ENCODE measurements around the gene KCNG2.

KCNG2 gene

DNA sequence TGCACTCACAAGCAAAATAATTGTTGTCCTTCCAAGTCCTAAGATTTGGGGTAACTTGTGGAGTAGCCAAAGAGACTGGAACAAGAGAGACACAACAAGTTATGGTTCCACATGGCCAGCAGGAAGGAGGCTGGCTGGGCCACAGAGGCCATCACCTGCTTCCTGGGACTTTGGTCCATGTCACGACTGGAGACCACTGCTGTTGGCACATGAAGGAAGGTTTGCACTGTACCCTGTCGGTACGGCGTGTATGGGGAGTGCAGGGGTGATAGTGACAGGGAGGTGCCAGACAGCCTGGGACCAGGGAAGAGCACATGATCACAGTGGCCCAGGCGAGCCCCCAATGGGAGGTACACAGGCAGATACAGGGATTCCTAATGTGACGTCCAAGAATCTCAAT, 138.2 kb downstream of the KCNG2 start:
- TF ChIP-seq, protein P1, sequence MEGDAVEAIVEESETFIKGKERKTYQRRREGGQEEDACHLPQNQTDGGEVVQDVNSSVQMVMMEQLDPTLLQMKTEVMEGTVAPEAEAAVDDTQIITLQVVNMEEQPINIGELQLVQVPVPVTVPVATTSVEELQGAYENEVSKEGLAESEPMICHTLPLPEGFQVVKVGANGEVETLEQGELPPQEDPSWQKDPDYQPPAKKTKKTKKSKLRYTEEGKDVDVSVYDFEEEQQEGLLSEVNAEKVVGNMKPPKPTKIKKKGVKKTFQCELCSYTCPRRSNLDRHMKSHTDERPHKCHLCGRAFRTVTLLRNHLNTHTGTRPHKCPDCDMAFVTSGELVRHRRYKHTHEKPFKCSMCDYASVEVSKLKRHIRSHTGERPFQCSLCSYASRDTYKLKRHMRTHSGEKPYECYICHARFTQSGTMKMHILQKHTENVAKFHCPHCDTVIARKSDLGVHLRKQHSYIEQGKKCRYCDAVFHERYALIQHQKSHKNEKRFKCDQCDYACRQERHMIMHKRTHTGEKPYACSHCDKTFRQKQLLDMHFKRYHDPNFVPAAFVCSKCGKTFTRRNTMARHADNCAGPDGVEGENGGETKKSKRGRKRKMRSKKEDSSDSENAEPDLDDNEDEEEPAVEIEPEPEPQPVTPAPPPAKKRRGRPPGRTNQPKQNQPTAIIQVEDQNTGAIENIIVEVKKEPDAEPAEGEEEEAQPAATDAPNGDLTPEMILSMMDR (IDR thresholded peaks at IDR 0.05): no peak
- H3K4me1 ChIP-seq (ENCODE audit: control insufficient read depth in 1 of 2, insufficient read depth in 1 of 2, low read depth in 1 of 2, low read length in 1 of 2): no peaks in the 10 kb centered on the region
- no peaks in the 10 kb centered on the region for H3K27me3 ChIP-seq
- H3K4me3 ChIP-seq (ENCODE audit: low read depth in 1 of 2, low read length in 1 of 2): no peak overlapping the region
- peaks cover 4% of the 10 kb centered on the region for H3K9me3 ChIP-seq
- H3K36me3 ChIP-seq: peaks cover 37% of the 10 kb centered on the region
- H3K27ac ChIP-seq: no peak overlapping the region

DNA sequence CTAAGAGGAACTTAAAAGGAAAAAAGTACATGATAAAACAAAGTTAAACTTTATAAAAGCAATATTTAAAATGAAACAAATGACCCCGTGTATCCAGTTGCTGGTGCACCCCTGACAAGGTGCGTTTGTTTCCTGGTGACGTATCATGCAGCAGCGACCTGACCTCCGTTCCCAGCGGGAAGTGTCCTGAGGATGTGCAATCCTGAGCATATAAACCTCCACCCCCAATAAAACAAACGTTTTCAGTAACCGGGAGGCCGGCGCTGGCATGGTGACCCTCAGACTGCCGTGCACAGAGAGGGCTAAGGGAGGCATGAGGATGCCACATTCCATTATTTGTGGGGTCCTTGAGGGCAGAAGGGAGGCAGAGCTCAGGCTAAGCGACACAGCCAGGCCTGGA, 138.9 kb downstream of the KCNG2 start:
- Histone ChIP-seq H3K27me3 (no peaks in the 10 kb centered on the region), H3K9me3 (peaks cover 3% of the 10 kb centered on the region), H3K36me3 (peaks cover 45% of the 10 kb centered on the region), H3K27ac (no peak overlapping the region), H3K4me3 (ENCODE audit: low read depth in 1 of 2, low read length in 1 of 2) (no peak overlapping the region), H3K4me1 (ENCODE audit: control insufficient read depth in 1 of 2, insufficient read depth in 1 of 2, low read depth in 1 of 2, low read length in 1 of 2) (no peaks in the 10 kb centered on the region)
- TF ChIP-seq, protein P1 (IDR thresholded peaks at IDR 0.05): no peak

DNA sequence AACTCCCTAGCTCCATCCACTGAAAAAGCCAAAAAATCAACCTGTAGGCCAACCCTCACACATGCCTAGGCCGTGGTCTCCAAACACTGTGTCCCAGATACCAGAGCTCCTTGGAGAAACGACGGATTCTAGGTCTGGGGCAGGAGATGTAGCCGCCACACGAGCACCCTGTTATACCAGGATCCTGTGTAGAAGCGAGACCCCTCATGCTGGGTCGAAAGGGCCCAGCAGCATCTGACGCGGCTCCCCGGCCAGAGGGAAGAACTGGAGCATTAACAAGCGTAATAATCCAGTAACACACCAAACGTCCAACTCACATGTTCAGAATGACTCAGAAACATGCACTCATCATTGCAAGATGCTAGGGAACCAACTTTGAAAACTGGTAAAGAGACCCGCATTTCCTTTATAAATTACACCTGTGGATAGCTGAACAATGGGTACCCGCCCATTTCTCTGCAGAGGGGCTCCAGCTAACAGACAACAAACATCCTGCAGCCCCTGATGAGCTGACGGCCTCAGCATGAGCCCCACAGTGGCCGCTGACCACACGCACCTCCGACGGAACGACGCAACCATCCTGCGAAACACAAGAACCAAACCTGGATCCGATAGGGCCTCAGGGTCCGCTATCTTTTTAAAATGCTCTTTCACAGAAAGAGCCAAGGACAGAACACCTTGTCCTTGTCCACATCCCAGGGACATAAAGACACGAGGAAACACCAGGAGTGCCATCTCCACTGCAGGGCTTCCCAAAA, 139.5 kb downstream of the KCNG2 start:
- H3K27ac ChIP-seq: no peak overlapping the region
- no peaks in the 10 kb centered on the region for H3K4me1 ChIP-seq (ENCODE audit: control insufficient read depth in 1 of 2, insufficient read depth in 1 of 2, low read depth in 1 of 2, low read length in 1 of 2)
- TF ChIP-seq, protein P1 (IDR thresholded peaks at IDR 0.05): no peak
- no peak overlapping the region for H3K4me3 ChIP-seq (ENCODE audit: low read depth in 1 of 2, low read length in 1 of 2)
- H3K9me3 ChIP-seq: peaks cover 3% of the 10 kb centered on the region
- H3K36me3 ChIP-seq: peaks cover 51% of the 10 kb centered on the region
- no peaks in the 10 kb centered on the region for H3K27me3 ChIP-seq

DNA sequence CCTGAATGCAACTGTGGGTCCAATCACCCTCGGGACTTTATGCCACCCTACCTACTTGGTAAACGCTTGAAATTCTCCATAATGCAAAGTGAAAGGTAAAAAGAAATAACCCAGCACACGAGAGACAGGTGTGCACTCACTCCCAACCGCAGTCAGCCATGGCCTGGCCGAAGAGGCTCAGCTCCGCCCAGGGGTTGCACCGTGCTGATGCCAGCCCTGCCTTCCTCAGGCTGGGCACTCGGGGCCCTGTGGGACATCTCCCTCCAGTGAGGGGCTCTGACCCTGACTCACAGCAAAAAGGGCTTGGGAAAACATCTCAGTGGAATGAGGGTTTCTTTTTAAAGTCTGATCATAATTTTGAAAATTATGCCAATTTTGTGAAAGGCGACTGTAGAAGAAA, 140.5 kb downstream of the KCNG2 start:
- H3K9me3 ChIP-seq: peaks cover 3% of the 10 kb centered on the region
- H3K4me3 ChIP-seq (ENCODE audit: low read depth in 1 of 2, low read length in 1 of 2): no peak overlapping the region
- no peaks in the 10 kb centered on the region for H3K27me3 ChIP-seq
- H3K27ac ChIP-seq: no peak overlapping the region
- H3K36me3 ChIP-seq: peaks cover 60% of the 10 kb centered on the region
- TF ChIP-seq, protein P1 (IDR thresholded peaks at IDR 0.05): no peak
- no peaks in the 10 kb centered on the region for H3K4me1 ChIP-seq (ENCODE audit: control insufficient read depth in 1 of 2, insufficient read depth in 1 of 2, low read depth in 1 of 2, low read length in 1 of 2)

DNA sequence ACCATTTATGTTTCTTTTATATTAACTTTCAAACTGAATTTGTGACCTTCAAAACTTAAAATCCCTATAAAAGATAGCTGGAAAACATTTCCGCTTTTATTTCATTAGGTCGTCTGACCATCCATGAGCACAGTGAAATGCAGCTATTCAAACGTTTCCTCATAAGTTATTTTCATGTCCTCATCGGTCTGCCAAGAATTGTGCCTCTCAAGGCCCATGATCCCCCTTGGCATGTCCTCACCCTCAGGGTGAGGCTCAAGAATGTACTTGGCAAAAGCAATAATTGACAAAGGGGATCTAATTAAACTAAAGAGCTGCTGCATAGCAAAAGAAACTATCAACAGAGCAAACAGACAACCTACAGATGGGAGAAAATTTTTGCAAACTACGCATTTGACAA, 141.4 kb downstream of the KCNG2 start:
- no peak overlapping the region for H3K4me3 ChIP-seq (ENCODE audit: low read depth in 1 of 2, low read length in 1 of 2)
- no peaks in the 10 kb centered on the region for H3K9me3 ChIP-seq
- H3K27ac ChIP-seq: no peak overlapping the region
- H3K36me3 ChIP-seq: peaks cover 66% of the 10 kb centered on the region
- TF ChIP-seq, protein P1 (IDR thresholded peaks at IDR 0.05): no peak
- H3K27me3 ChIP-seq: no peaks in the 10 kb centered on the region
- H3K4me1 ChIP-seq (ENCODE audit: control insufficient read depth in 1 of 2, insufficient read depth in 1 of 2, low read depth in 1 of 2, low read length in 1 of 2): no peaks in the 10 kb centered on the region

All from neutrophil (primary cell).